ENCODE data around the gene GOLPH3L. TPM values are rescaled to one million over a fixed set of nuclear protein-coding genes. Genes with fewer than 3 reads are reported as not detected.

GOLPH3L gene
- total and polyA plus RNA-seq, 12 donors = 6.7 to 98.3 (median 24.6) TPM

GRCh38 chr1:150695561-150695960 lies 1.4 kb downstream of the GOLPH3L start:
- WGBS, 4 donors = 73 to 82% (median 77%) methylated on average over 4 of the region's 4 CpGs
- peaks cover 0 to 41% of the 10 kb centered on the region in 2 donors for H3K36me3 ChIP-seq (replicated peaks in 1 of 2)
- TF ChIP-seq POLR2A (IDR thresholded peaks at IDR 0.05) (no peak), CTCF (IDR thresholded peaks at IDR 0.05) (no peak)
- H3K9me3 ChIP-seq (replicated peaks in 1 of 3) = no peaks in the 10 kb centered on the region
- no peak overlapping the region for H3K27ac ChIP-seq
- peak overlapping the region in 1 of 4 donors; percentile 86 for H3K4me3 ChIP-seq
- H3K27me3 ChIP-seq = no peaks in the 10 kb centered on the region
- H3K4me1 ChIP-seq (replicated peaks in 1 of 2) = peaks cover 21% of the 10 kb centered on the region in 2 donors
- no peak for DNase-seq
- intact Hi-C loops (cut with DNase I) = no loop called here

GRCh38 chr1:150692720-150693119 lies 4.2 kb downstream of the GOLPH3L start:
- TF ChIP-seq CTCF (IDR thresholded peaks at IDR 0.05) (no peak), POLR2A (IDR thresholded peaks at IDR 0.05) (no peak)
- Histone ChIP-seq H3K27me3 (no peaks in the 10 kb centered on the region), H3K9me3 (replicated peaks in 1 of 3) (no peaks in the 10 kb centered on the region), H3K27ac (no peak overlapping the region), H3K36me3 (replicated peaks in 1 of 2) (peaks cover 0 to 41% of the 10 kb centered on the region in 2 donors), H3K4me1 (replicated peaks in 1 of 2) (peaks cover 21 to 32% of the 10 kb centered on the region in 2 donors), H3K4me3 (no peak overlapping the region)
- WGBS, 4 donors = 76 to 81% (median 81%) methylated on average over 3 of the region's 3 CpGs
- intact Hi-C loops (cut with DNase I) = no loop called here
- no peak for DNase-seq

GRCh38 chr1:150688763-150689162 lies 8.2 kb downstream of the GOLPH3L start:
- no peaks in the 10 kb centered on the region for H3K9me3 ChIP-seq (replicated peaks in 1 of 3)
- H3K4me1 ChIP-seq (replicated peaks in 1 of 2) = peaks cover 12 to 22% of the 10 kb centered on the region in 2 donors
- H3K27me3 ChIP-seq = no peaks in the 10 kb centered on the region
- H3K36me3 ChIP-seq (replicated peaks in 1 of 2) = peaks cover 0 to 29% of the 10 kb centered on the region in 2 donors
- H3K27ac ChIP-seq = no peak overlapping the region
- DNase-seq = no peak
- H3K4me3 ChIP-seq = no peak overlapping the region
- WGBS, 4 donors = 79 to 88% (median 83%) methylated on average over 1 of the region's 1 CpG
- intact Hi-C loops (cut with DNase I) = no loop called here
- TF ChIP-seq POLR2A (IDR thresholded peaks at IDR 0.05) = no peak
- no peak for TF ChIP-seq CTCF (IDR thresholded peaks at IDR 0.05)

- H3K27me3 ChIP-seq = no peaks in the 10 kb centered on the region
- intact Hi-C loops (cut with DNase I) = no loop called here
- peaks cover 0 to 11% of the 10 kb centered on the region in 2 donors for H3K4me1 ChIP-seq (replicated peaks in 1 of 2)
- DNase-seq = no peak
- H3K9me3 ChIP-seq (replicated peaks in 1 of 3) = no peaks in the 10 kb centered on the region
- no peak overlapping the region for H3K27ac ChIP-seq
- H3K36me3 ChIP-seq (replicated peaks in 1 of 2) = peaks cover 0 to 10% of the 10 kb centered on the region in 2 donors
- WGBS, 4 donors = 96 to 100% (median 98%) methylated on average over 3 of the region's 3 CpGs
- no peak for TF ChIP-seq CTCF (IDR thresholded peaks at IDR 0.05)
- TF ChIP-seq POLR2A (IDR thresholded peaks at IDR 0.05) = no peak
- no peak overlapping the region for H3K4me3 ChIP-seq
Measured at GRCh38 chr1:150686275-150686674, 10.7 kb downstream of the GOLPH3L start.
